SK-N-SH (cell line): ENCODE measurements around the gene NKD1. TPM values are rescaled to one million over a fixed set of nuclear protein-coding genes. Genes with fewer than 3 reads are reported as not detected.

Source experiments
- CTCF ChIA-PET: fragments of 300-600, 350-600 bp; formaldehyde crosslinking; extraction: SDS; loops from one replicate; lab custom pipeline; 2021; lab: Yijun Ruan, JAX
- POLR2A ChIA-PET: fragments of 350-600 bp; sonication (Branson Sonifier 250); formaldehyde crosslinking; extraction: SDS; loops from one replicate; lab custom pipeline; 2020; ENCODE audit warnings: antibody characterized with exemption, inconsistent platforms; lab: Yijun Ruan, JAX
- DNase-seq: peaks from one replicate; pipeline ENCODE4 v3.0.0; 2012
- H2AFZ ChIP-seq: fragments of 200-600 bp; sonication (generic); 2 replicates; pipeline ENCODE4 v1.8.1; 2016; ENCODE audit warnings: antibody characterized with exemption, mild to moderate bottlenecking, low read depth
- H3F3A ChIP-seq: fragments of 200-600 bp; sonication (generic); replicated peaks from 2 replicates; pipeline ENCODE3; 2016; ENCODE audit warnings: antibody characterized with exemption, mild to moderate bottlenecking; ENCODE audit not compliant: insufficient read depth
- H3K27ac ChIP-seq, 2 experiments: fragments of 200-500 bp in 1 of 2; fragments of 200-600 bp in 1 of 2; sonication (Bioruptor generic) in 1 of 2; sonication (generic), shearing (Covaris generic) in 1 of 2; 2 replicates each; pipeline versions ENCODE4 v1.5.1 to v1.6.1; 2014 to 2016; ENCODE audit warnings: low read depth in 2 of 2, inconsistent platforms in 1 of 2, low read length in 1 of 2, mild to moderate bottlenecking in 1 of 2, mixed read lengths in 1 of 2
- H3K27me3 ChIP-seq: fragments of 200-600 bp; sonication (generic), shearing (Covaris generic); 2 replicates; pipeline ENCODE4 v1.6.1; 2016; ENCODE audit warnings: mixed run types; ENCODE audit not compliant: insufficient read depth
- H3K36me3 ChIP-seq, 2 experiments: fragments of 200-500 bp in 1 of 2; fragments of 200-600 bp in 1 of 2; sonication (Bioruptor generic) in 1 of 2; sonication (generic) in 1 of 2; replicated peaks in 1 of 2; 2 replicates each; pipeline versions ENCODE3 to v1.5.1; 2014 to 2016; ENCODE audit warnings: low read length in 1 of 2, mild to moderate bottlenecking in 1 of 2; ENCODE audit not compliant: insufficient read depth in 2 of 2, control insufficient read depth in 1 of 2
- H3K4me1 ChIP-seq, 2 experiments: fragments of 200-500 bp in 1 of 2; fragments of 200-600 bp in 1 of 2; sonication (Bioruptor generic) in 1 of 2; sonication (generic), shearing (Covaris generic) in 1 of 2; 2 replicates each; pipeline versions ENCODE4 v1.5.1 to v1.6.1; 2014 to 2016; ENCODE audit warnings: low read depth in 1 of 2, low read length in 1 of 2, mixed run types in 1 of 2; ENCODE audit not compliant: insufficient read depth in 2 of 2, control insufficient read depth in 1 of 2
- H3K4me2 ChIP-seq: fragments of 200-600 bp; sonication (generic), shearing (Covaris generic); 2 replicates; pipeline ENCODE4 v1.6.1; 2017; ENCODE audit warnings: mixed run types
- H3K4me3 ChIP-seq, 2 experiments: fragments of 200-500 bp in 1 of 2; fragments of 200-600 bp in 1 of 2; sonication (Bioruptor generic) in 1 of 2; sonication (generic), shearing (Covaris generic) in 1 of 2; 2 replicates each; pipeline versions ENCODE4 v1.5.1 to v1.8.1; 2014 to 2016; ENCODE audit warnings: low read depth in 2 of 2, inconsistent platforms in 1 of 2, low read length in 1 of 2, mild to moderate bottlenecking in 1 of 2, mixed read lengths in 1 of 2, moderate library complexity in 1 of 2
- H3K79me2 ChIP-seq: fragments of 200-600 bp; sonication (generic); 2 replicates; pipeline ENCODE4 v1.8.1; 2017; ENCODE audit warnings: mild to moderate bottlenecking; ENCODE audit not compliant: insufficient read depth
- H3K9ac ChIP-seq: fragments of 200-600 bp; sonication (generic); 2 replicates; pipeline ENCODE4 v1.6.1; 2017; ENCODE audit warnings: mixed run types
- H3K9me2 ChIP-seq: fragments of 200-600 bp; sonication (generic); 2 replicates; pipeline ENCODE4 v1.6.1; 2017; ENCODE audit warnings: mixed run types
- H3K9me3 ChIP-seq: fragments of 200-600 bp; sonication (generic); 2 replicates; pipeline ENCODE4 v1.6.1; 2017; ENCODE audit warnings: mixed run types, mild to moderate bottlenecking, moderate library complexity
- H4K20me1 ChIP-seq: fragments of 200-600 bp; sonication (generic); 2 replicates; pipeline ENCODE4 v1.6.1; 2017; ENCODE audit warnings: mild to moderate bottlenecking, mixed run types; ENCODE audit not compliant: insufficient read depth
- FOSL2 ChIP-seq: IDR thresholded peaks from 2 replicates; pipeline ENCODE4 v1.4.0; 2012; ENCODE audit warnings: low read depth, mild to moderate bottlenecking, moderate library complexity, borderline replicate concordance
- FOXJ3 ChIP-seq: sonication (generic); formaldehyde crosslinking; IDR thresholded peaks from 2 replicates; pipeline ENCODE4 v1.5.1; 2020; ENCODE audit warnings: mild to moderate bottlenecking, missing genetic modification reagents
- IRF3 ChIP-seq: fragments of 150-350 bp; IDR thresholded peaks from 2 replicates; pipeline ENCODE4 v1.6.1; 2016; ENCODE audit warnings: mild to moderate bottlenecking, low read depth, low read length
- JUND ChIP-seq: IDR thresholded peaks from 2 replicates; pipeline ENCODE4 v1.4.0; 2012
- MEF2A ChIP-seq: IDR thresholded peaks from 2 replicates; pipeline ENCODE4 v1.4.0; 2012; ENCODE audit warnings: low read depth, borderline replicate concordance
- NRF1 ChIP-seq: IDR thresholded peaks from 2 replicates; pipeline ENCODE4 v1.6.1; 2012; ENCODE audit warnings: low read depth, mild to moderate bottlenecking, low read length
- POLR2AphosphoS5 ChIP-seq: IDR thresholded peaks from 2 replicates; pipeline ENCODE4 v1.6.1; 2012; ENCODE audit warnings: low read depth, low read length
- SIN3A ChIP-seq: IDR thresholded peaks from 2 replicates; pipeline ENCODE4 v1.6.1; 2012; ENCODE audit warnings: low read depth, mild to moderate bottlenecking, low read length, moderate library complexity, borderline replicate concordance
- SMC3 ChIP-seq: IDR thresholded peaks from 2 replicates; pipeline ENCODE4 v1.6.1; 2012; ENCODE audit warnings: low read depth, low read length, improper control_type of control experiment
- TAF1 ChIP-seq: IDR thresholded peaks from 2 replicates; pipeline ENCODE4 v1.6.1; 2012; ENCODE audit warnings: low read depth, mild to moderate bottlenecking, low read length, moderate library complexity, borderline replicate concordance
- TCF12 ChIP-seq: IDR thresholded peaks from 2 replicates; pipeline ENCODE4 v1.4.0; 2012
- TEAD4 ChIP-seq: IDR thresholded peaks from 2 replicates; pipeline ENCODE4 v1.4.0; 2012; ENCODE audit warnings: mild to moderate bottlenecking, borderline replicate concordance; ENCODE audit not compliant: insufficient read depth
- WGBS: methylation state at CpG from one replicate; pipeline ENCODE4 v1.1.6; 2017; ENCODE audit warnings: low lambda C conversion rate; 5-methylcytosine and 5-hydroxymethylcytosine counted together
- polyA plus RNA-seq, 3 experiments: library from polyadenylated mRNA; depleted of rRNA; stranded (reverse); fragments of >200 nt; gene quantifications; 2 replicates each; pipeline ENCODE4 v1.2.3, GENCODE V29; 2012
- TF ChIP-seq, protein P1 (sequence below): IDR thresholded peaks from 2 replicates; pipeline ENCODE4 v1.4.0; 2012; ENCODE audit warnings: low read depth, borderline replicate concordance

The NKD1 gene
- polyA plus RNA-seq, 1 of the 3 experiments (the other 2 are of a cell fraction): 0.02 TPM

DNA sequence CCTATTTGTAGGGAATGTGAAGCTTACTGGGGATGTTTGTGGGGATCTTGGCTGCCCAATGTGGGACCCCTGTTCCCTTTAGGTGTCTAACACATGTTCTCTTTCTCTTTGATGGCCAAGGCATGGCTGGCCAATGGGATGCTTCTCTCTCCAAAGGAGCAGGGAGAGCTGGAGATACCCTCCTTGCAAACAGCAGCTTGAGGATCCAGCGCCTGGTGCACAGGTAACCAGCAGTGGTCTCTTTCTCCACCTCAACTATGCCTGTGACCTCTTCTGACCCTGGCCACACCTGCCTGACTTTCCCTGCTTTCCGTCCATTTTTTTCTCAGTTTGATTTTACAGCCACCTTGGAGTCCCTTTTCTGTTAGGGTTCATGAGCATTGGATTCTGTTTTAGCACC lies 16.8 kb upstream of the NKD1 start:
- 23% methylated on average over 2 of the region's 2 CpGs for WGBS
- Histone ChIP-seq H3K9me3 (no peaks in the 10 kb centered on the region), H3K9me2 (no peaks in the 10 kb centered on the region), H3K4me1 (peaks cover 0 to 4% of the 10 kb centered on the region in 2 experiments; a peak in 1 of 4 replicates), H4K20me1 (no peaks in the 10 kb centered on the region), H2AFZ (no peak overlapping the region), H3F3A (no peaks in the 10 kb centered on the region), H3K36me3 (no peaks in the 10 kb centered on the region), H3K79me2 (no peaks in the 10 kb centered on the region), H3K9ac (no peak overlapping the region), H3K4me2 (no peak overlapping the region), H3K27ac (no peak overlapping the region), H3K27me3 (no peaks in the 10 kb centered on the region), H3K4me3 (no peak overlapping the region)
- no peak for DNase-seq
- TF ChIP-seq MEF2A: no peak
- TF ChIP-seq TEAD4: no peak
- TF ChIP-seq FOSL2: no peak
- no peak for TF ChIP-seq JUND
- TF ChIP-seq TCF12: no peak
- TF ChIP-seq, protein P1, sequence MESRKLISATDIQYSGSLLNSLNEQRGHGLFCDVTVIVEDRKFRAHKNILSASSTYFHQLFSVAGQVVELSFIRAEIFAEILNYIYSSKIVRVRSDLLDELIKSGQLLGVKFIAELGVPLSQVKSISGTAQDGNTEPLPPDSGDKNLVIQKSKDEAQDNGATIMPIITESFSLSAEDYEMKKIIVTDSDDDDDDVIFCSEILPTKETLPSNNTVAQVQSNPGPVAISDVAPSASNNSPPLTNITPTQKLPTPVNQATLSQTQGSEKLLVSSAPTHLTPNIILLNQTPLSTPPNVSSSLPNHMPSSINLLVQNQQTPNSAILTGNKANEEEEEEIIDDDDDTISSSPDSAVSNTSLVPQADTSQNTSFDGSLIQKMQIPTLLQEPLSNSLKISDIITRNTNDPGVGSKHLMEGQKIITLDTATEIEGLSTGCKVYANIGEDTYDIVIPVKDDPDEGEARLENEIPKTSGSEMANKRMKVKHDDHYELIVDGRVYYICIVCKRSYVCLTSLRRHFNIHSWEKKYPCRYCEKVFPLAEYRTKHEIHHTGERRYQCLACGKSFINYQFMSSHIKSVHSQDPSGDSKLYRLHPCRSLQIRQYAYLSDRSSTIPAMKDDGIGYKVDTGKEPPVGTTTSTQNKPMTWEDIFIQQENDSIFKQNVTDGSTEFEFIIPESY: no peak
- CTCF ChIA-PET: interaction anchor here (0.9 to 1.7 kb wide), 3 partner anchors 13 to 134 kb away, joined by 3 to 4 read pairs (median 3); no protein-coding TSS in a partner anchor
- POLR2A ChIA-PET: no interaction called here

GRCh38 chr16:50531901-50532300 lies 16.3 kb upstream of the NKD1 start:
- Histone ChIP-seq H3K4me1 (peaks cover 0 to 4% of the 10 kb centered on the region in 2 experiments; a peak in 1 of 4 replicates), H3K27me3 (no peaks in the 10 kb centered on the region), H3K79me2 (no peaks in the 10 kb centered on the region), H3K9ac (no peak overlapping the region), H3K4me3 (no peak overlapping the region), H3K4me2 (no peak overlapping the region), H3K36me3 (no peaks in the 10 kb centered on the region), H3K27ac (no peak overlapping the region), H4K20me1 (no peaks in the 10 kb centered on the region), H3K9me3 (no peaks in the 10 kb centered on the region), H3K9me2 (no peaks in the 10 kb centered on the region), H2AFZ (no peak overlapping the region), H3F3A (no peaks in the 10 kb centered on the region)
- no peak for DNase-seq
- 4% methylated on average over 3 of the region's 3 CpGs for WGBS
- ChIA-PET POLR2A (no interaction called here), CTCF (interaction anchor here (0.6 to 1.7 kb wide), 4 partner anchors 14 to 466 kb away, joined by 3 to 4 read pairs (median 4); partner anchors contain the start of gene HEATR3)
- TF ChIP-seq NRF1 (no peak), SMC3 (no peak), SIN3A (no peak), FOSL2 (no peak), POLR2AphosphoS5 (no peak), FOXJ3 (no peak)

DNA sequence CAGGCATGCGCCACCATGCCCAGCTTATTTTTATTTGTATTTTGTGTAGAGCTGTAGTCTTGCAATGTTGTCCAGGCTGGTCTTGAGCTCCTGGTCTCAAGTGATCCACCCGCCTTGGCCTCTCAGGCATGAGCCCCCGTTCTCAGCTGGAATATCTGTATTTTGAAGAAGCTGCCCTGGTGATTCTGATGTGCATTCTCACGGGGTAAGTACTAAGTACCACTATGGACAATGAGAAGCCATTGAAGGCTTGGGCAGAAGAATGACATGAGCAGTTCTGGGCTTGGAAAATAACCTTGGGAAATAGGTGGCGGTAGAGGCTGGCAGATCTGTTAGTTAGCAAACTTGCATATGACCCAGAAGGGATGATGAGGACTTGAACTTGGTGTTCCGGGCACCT lies 15.6 kb upstream of the NKD1 start:
- Histone ChIP-seq H3K79me2 (no peaks in the 10 kb centered on the region), H3K4me1 (peaks cover 0 to 4% of the 10 kb centered on the region in 2 experiments; a peak in 1 of 4 replicates), H3K36me3 (no peaks in the 10 kb centered on the region), H3K9ac (no peak overlapping the region), H3K27me3 (no peaks in the 10 kb centered on the region), H3F3A (no peaks in the 10 kb centered on the region), H4K20me1 (no peaks in the 10 kb centered on the region), H3K9me3 (no peaks in the 10 kb centered on the region), H3K4me3 (no peak overlapping the region), H3K9me2 (no peaks in the 10 kb centered on the region), H2AFZ (no peak overlapping the region), H3K27ac (no peak overlapping the region), H3K4me2 (no peak overlapping the region)
- DNase-seq: no peak
- WGBS: 59% methylated on average over 6 of the region's 6 CpGs
- TF ChIP-seq IRF3: no peak
- no peak for TF ChIP-seq TAF1
- ChIA-PET CTCF (no interaction called here), POLR2A (no interaction called here)
